ENCODE measurements around the gene KNDC1. TPM values are rescaled to one million over a fixed set of nuclear protein-coding genes. Genes with fewer than 3 reads are reported as not detected.
"Not testable (repeated sequence)": the region's sequence is repeated elsewhere in the genome, so short reads cannot be mapped to it uniquely, and the experiment has no call there.

KNDC1 gene
- total RNA-seq, 2 donors from 2014 or later, result 0.06 to 0.20 TPM

GRCh38 chr10:133224756-133225372 lies 64.8 kb downstream of the KNDC1 start:
- no peak for ATAC-seq
- intact Hi-C loops (cut with DNase I, micrococcal nuclease), result no loop called here

GRCh38 chr10:133225707-133226191 lies 65.7 kb downstream of the KNDC1 start:
- intact Hi-C loops (cut with DNase I, micrococcal nuclease), result no loop called here
- no peak for ATAC-seq
- DNase-seq, result no peak

More at GRCh38 chr10:133224756-133225372, 64.8 kb downstream of the KNDC1 start:
- no peak for DNase-seq

GRCh38 chr10:133226251-133226808 lies 66.3 kb downstream of the KNDC1 start:
- intact Hi-C loops (cut with DNase I, micrococcal nuclease), result no loop called here
- ATAC-seq (no peak), DNase-seq (no peak)

GRCh38 chr10:133227256-133227655 lies 67.2 kb downstream of the KNDC1 start:
- ATAC-seq, result no peak
- DNase-seq, result no peak
- intact Hi-C loops (cut with DNase I, micrococcal nuclease), result no loop called here

- intact Hi-C loops (cut with DNase I, micrococcal nuclease), result no loop called here
- DNase-seq, result no peak
These were observed 69.4 kb downstream of the KNDC1 start for GRCh38 chr10:133229265-133230043.

GRCh38 chr10:133230044-133230361 lies 70.0 kb downstream of the KNDC1 start, which contains the start of gene UTF1:
Gene UTF1 (plus strand): TSS chr10:133230217. CDS start chr10:133230289, 72 bp downstream.
- intact Hi-C loops (cut with DNase I, micrococcal nuclease), result no loop called here

More at GRCh38 chr10:133229265-133230043, 69.4 kb downstream of the KNDC1 start:
- ATAC-seq, result no peak

GRCh38 chr10:133230387-133231195 lies 70.6 kb downstream of the KNDC1 start:
- intact Hi-C loops (cut with DNase I, micrococcal nuclease), result no loop called here
- DNase-seq (peak in 1 of 2 donors; percentile 38), ATAC-seq (peak; percentile 31)

More at GRCh38 chr10:133230044-133230361, 70.0 kb downstream of the KNDC1 start, which contains the start of gene UTF1:
- DNase-seq, result no peak
- ATAC-seq, result no peak

GRCh38 chr10:133231244-133231945 lies 71.4 kb downstream of the KNDC1 start:
- intact Hi-C loops (cut with DNase I, micrococcal nuclease), result no loop called here
- ATAC-seq, result no peak
- DNase-seq, result no peak

GRCh38 chr10:133231946-133232574 lies 72.0 kb downstream of the KNDC1 start:
- no peak for ATAC-seq
- DNase-seq, result no peak
- intact Hi-C loops (cut with DNase I, micrococcal nuclease), result no loop called here

GRCh38 chr10:133234796-133235195 lies 74.8 kb downstream of the KNDC1 start:
- ATAC-seq; intact Hi-C loops (cut with DNase I, micrococcal nuclease); DNase-seq: not testable (repeated sequence)

GRCh38 chr10:133235265-133235855 lies 75.3 kb downstream of the KNDC1 start:
- intact Hi-C loops (cut with DNase I, micrococcal nuclease), result no loop called here
- DNase-seq (no peak), ATAC-seq (no peak)

GRCh38 chr10:133235932-133236331 lies 75.9 kb downstream of the KNDC1 start:
- intact Hi-C loops (cut with DNase I, micrococcal nuclease), result no loop called here
- no peak for ATAC-seq
- no peak for DNase-seq

- DNase-seq (no peak), ATAC-seq (no peak)
- intact Hi-C loops (cut with DNase I, micrococcal nuclease), result no loop called here
These were observed 76.6 kb downstream of the KNDC1 start for GRCh38 chr10:133236401-133237240.

- ATAC-seq (no peak), DNase-seq (no peak)
- intact Hi-C loops (cut with DNase I, micrococcal nuclease), result no loop called here
These were observed 77.2 kb downstream of the KNDC1 start for GRCh38 chr10:133237241-133237587.

- DNase-seq (no peak), ATAC-seq (no peak)
- intact Hi-C loops (cut with DNase I, micrococcal nuclease), result no loop called here
These were observed 77.8 kb downstream of the KNDC1 start, which contains the start of gene VENTX for GRCh38 chr10:133237588-133238465. Gene VENTX (plus strand): TSS chr10:133237855. CDS start chr10:133237915, 60 bp downstream.

- no peak for ATAC-seq
- intact Hi-C loops (cut with DNase I, micrococcal nuclease), result no loop called here
- no peak for DNase-seq
These were observed 78.4 kb downstream of the KNDC1 start for GRCh38 chr10:133238466-133238804.

All from left colon (tissue), 2 donors.